GM12878 (cell line): ENCODE data around the gene EOMES. TPM values are rescaled to one million over a fixed set of nuclear protein-coding genes. Genes with fewer than 3 reads are reported as not detected.
A peak's percentile ranks its signal among the peaks of the same experiment; 100 is the strongest.

Experiments
- ATF7 ChIP-seq: fragments of 450-650 bp; IDR thresholded peaks from 2 replicates; pipeline ENCODE4 v1.6.1; 2016; ENCODE audit warnings: low read depth, mild to moderate bottlenecking
- CTCF ChIP-seq, 3 experiments: IDR thresholded peaks in 2 of 3; conservative IDR thresholded peaks in 1 of 3; 2 replicates each; pipeline ENCODE4 v1.5.1; 2011; ENCODE audit warnings: low read depth in 3 of 3, low read length in 3 of 3, mild to moderate bottlenecking in 3 of 3, control low read depth in 2 of 3, moderate library complexity in 2 of 3, inconsistent platforms in 1 of 3, mixed read lengths in 1 of 3; ENCODE audit not compliant: control insufficient read depth in 2 of 3, insufficient read depth in 1 of 3; ENCODE audit errors: extremely low read depth in 1 of 3
- EED ChIP-seq: sonication (generic); IDR thresholded peaks from 2 replicates; pipeline ENCODE4 v1.6.1; 2016; ENCODE audit warnings: antibody characterized with exemption, low read depth
- HCFC1 ChIP-seq: fragments of 150-350 bp; IDR thresholded peaks from 2 replicates; pipeline ENCODE4 v1.6.1; 2014; ENCODE audit warnings: low read length
- IKZF2 ChIP-seq, 2 experiments: fragments of 450-650 bp; IDR thresholded peaks; 2 replicates each; pipeline ENCODE4 v1.6.1; 2017; ENCODE audit warnings: mild to moderate bottlenecking in 2 of 2, moderate library complexity in 2 of 2
- IRF3 ChIP-seq: fragments of 450-650 bp; IDR thresholded peaks from 2 replicates; pipeline ENCODE4 v1.6.1; 2014; ENCODE audit warnings: mild to moderate bottlenecking
- IRF5 ChIP-seq: fragments of 450-650 bp; IDR thresholded peaks from 2 replicates; pipeline ENCODE4 v1.6.1; 2017; ENCODE audit warnings: borderline replicate concordance
- JUND ChIP-seq: IDR thresholded peaks from 2 replicates; pipeline ENCODE4 v1.6.1; 2012; ENCODE audit warnings: low read depth, mild to moderate bottlenecking, low read length, improper control_type of control experiment, moderate library complexity
- MAX ChIP-seq: IDR thresholded peaks from 2 replicates; pipeline ENCODE4 v1.6.1; 2012; ENCODE audit warnings: low read depth, low read length, improper control_type of control experiment
- NFXL1 ChIP-seq: fragments of 450-650 bp; IDR thresholded peaks from 2 replicates; pipeline ENCODE4 v1.6.1; 2017; ENCODE audit warnings: antibody characterized with exemption, mild to moderate bottlenecking, borderline replicate concordance
- NKRF ChIP-seq: fragments of 450-650 bp; conservative IDR thresholded peaks from 2 replicates; pipeline ENCODE4 v1.6.1; 2017; ENCODE audit warnings: mild to moderate bottlenecking, moderate library complexity
- PKNOX1 ChIP-seq: fragments of 450-650 bp; IDR thresholded peaks from 2 replicates; pipeline ENCODE4 v1.6.1; 2016; ENCODE audit warnings: mild to moderate bottlenecking
- POLR2A ChIP-seq: IDR thresholded peaks from 2 replicates; pipeline ENCODE4 v1.6.1; 2011; ENCODE audit warnings: low read depth, mild to moderate bottlenecking, low read length
- POLR2AphosphoS5 ChIP-seq: IDR thresholded peaks from 2 replicates; pipeline ENCODE4 v1.6.1; 2011; ENCODE audit warnings: mild to moderate bottlenecking, low read length, inconsistent platforms
- RFX5 ChIP-seq: IDR thresholded peaks from 2 replicates; pipeline ENCODE4 v1.6.1; 2011; ENCODE audit warnings: low read depth, low read length, improper control_type of control experiment
- SRF ChIP-seq, 2 experiments: IDR thresholded peaks; 2 replicates each; pipeline ENCODE4 v1.6.1; 2011; ENCODE audit warnings: low read depth in 2 of 2, low read length in 2 of 2, mild to moderate bottlenecking in 1 of 2, moderate library complexity in 1 of 2
- TCF3 ChIP-seq: IDR thresholded peaks from 2 replicates; pipeline ENCODE4 v1.6.1; 2012; ENCODE audit warnings: low read depth, mild to moderate bottlenecking, low read length, borderline replicate concordance; ENCODE audit not compliant: insufficient read depth
- YBX1 ChIP-seq: fragments of 450-650 bp; IDR thresholded peaks from 2 replicates; pipeline ENCODE4 v1.6.1; 2016; ENCODE audit warnings: antibody characterized with exemption
- ZNF274 ChIP-seq: IDR thresholded peaks from one replicate; pipeline ENCODE4 v1.8.0; 2011; ENCODE audit not compliant: insufficient read length, insufficient read depth
- polyA plus RNA-seq, 11 experiments: library from polyadenylated mRNA; depleted of rRNA in 4 of 11; unstranded in 6 of 11; stranded (reverse) in 5 of 11; fragments of >200 nt; fragmentation: Nextera tagmentation in 4 of 11; fragmentation: Illumina TruSeq in 1 of 11; extraction: Ambion mirVana in 4 of 11; extraction: Trizol in 1 of 11; gene quantifications; 1 replicate in 1 of 11; 2 replicates in 10 of 11; pipeline versions ENCODE4 v1.2.1 to v1.2.3, GENCODE V29; 2011 to 2016; ENCODE audit warnings: inconsistent platforms in 2 of 11, missing spikeins in 2 of 11, low read depth in 1 of 11
- total RNA-seq, 4 experiments: library from RNA; depleted of rRNA in 3 of 4; stranded (reverse); fragments of >200 nt in 3 of 4; fragmentation: Illumina TruSeq in 1 of 4; extraction: Trizol in 1 of 4; gene quantifications; 2 replicates each; pipeline versions ENCODE4 v1.2.1 to v1.2.3, GENCODE V29; 2013 to 2021

Gene EOMES
- total and polyA plus RNA-seq, 10 of the 15 experiments (the other 5 are each of a cell fraction or from before 2014, with no cell fraction given) = 1.5 to 178 (median 4.5) TPM

- TF ChIP-seq ATF7 (no peak), CTCF (IDR thresholded peaks at IDR 0.05 in 2 of 3, conservative IDR thresholded peaks at IDR 0.05 in 1 of 3; ENCODE audit: control insufficient read depth in 2 of 3, extremely low read depth in 1 of 3, insufficient read depth in 1 of 3, low read depth in 3 of 3, low read length in 3 of 3) (no peak), TCF3 (no peak), YBX1 (no peak), SRF (IDR thresholded peaks at IDR 0.05; ENCODE audit: low read depth in 2 of 2, low read length in 2 of 2) (no peak), IRF5 (no peak), NKRF (no peak), JUND (no peak), POLR2A (no peak), HCFC1 (no peak), IRF3 (no peak), RFX5 (no peak), ZNF274 (no peak), IKZF2 (IDR thresholded peaks at IDR 0.05) (0 out of 4 replicates have a peak, but pooled peaks have one; percentile 12 to 20), NFXL1 (no peak), MAX (no peak), EED (0 out of 2 replicates have a peak, but pooled peaks have one; percentile 30), POLR2AphosphoS5 (no peak), PKNOX1 (0 out of 2 replicates have a peak, but pooled peaks have one; percentile 35)
Observed at GRCh38 chr3:27666708-27667107, 55.4 kb downstream of the EOMES start (continued).
